ENCODE data around the gene KCNMA1.

KCNMA1 gene

DNA sequence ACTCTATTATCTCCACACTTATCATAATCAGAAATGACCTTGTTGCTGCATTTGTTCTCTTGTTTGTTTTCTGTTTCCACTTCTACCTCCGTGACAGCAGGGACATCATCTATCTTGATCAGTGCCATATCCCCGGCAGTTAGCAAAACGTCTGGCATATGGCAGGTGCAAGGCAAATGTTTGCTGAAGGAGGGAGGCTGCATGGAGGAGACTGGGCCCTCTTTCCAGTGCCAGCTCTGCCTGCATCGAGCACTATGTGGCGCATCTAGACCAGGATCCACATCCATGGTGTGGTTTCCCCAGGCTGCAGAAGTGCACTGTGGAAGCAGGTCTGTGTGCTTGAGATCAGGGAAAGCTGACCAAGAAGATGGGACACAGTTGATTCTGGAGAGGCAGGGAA, 181.2 kb downstream of the KCNMA1 start:
- no peak for ATAC-seq

DNA sequence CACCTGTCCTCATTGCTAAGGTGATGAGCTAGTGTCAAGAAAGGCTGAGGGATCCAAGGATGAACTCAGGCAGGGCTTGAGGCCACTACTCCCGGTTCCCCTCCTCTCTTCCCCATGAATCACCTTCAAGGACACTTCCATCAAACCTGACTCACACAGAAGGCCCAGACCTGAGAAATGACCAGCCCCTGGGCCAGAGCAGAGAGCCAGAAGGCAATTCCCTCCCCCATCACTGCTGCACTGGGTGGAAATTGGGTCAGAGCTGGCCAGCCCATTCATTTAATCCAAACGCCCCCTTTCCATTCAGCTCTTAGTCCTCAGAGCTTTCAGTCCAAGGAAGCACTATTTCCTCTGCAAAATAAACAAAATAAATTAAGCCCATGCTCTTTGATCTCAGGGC, 182.0 kb downstream of the KCNMA1 start:
- Mint-ChIP-seq H3K27ac (no peak overlapping the region), H3K9me3 (no peaks in the 10 kb centered on the region), H3K4me3 (no peak overlapping the region), H3K4me1 (no peaks in the 10 kb centered on the region), H3K36me3 (ENCODE audit: low read depth) (no peaks in the 10 kb centered on the region), H3K27me3 (peaks cover 2% of the 10 kb centered on the region)
- ATAC-seq: no peak
- no peak for DNase-seq

More for the DNA sequence above, 181.2 kb downstream of the KCNMA1 start:
- H3K27me3 Mint-ChIP-seq: peaks cover 2% of the 10 kb centered on the region
- H3K9me3 Mint-ChIP-seq: no peaks in the 10 kb centered on the region
- no peak overlapping the region for H3K27ac Mint-ChIP-seq
- no peak overlapping the region for H3K4me3 Mint-ChIP-seq
- H3K36me3 Mint-ChIP-seq (ENCODE audit: low read depth): no peaks in the 10 kb centered on the region
- no peak for DNase-seq
- no peaks in the 10 kb centered on the region for H3K4me1 Mint-ChIP-seq

DNA sequence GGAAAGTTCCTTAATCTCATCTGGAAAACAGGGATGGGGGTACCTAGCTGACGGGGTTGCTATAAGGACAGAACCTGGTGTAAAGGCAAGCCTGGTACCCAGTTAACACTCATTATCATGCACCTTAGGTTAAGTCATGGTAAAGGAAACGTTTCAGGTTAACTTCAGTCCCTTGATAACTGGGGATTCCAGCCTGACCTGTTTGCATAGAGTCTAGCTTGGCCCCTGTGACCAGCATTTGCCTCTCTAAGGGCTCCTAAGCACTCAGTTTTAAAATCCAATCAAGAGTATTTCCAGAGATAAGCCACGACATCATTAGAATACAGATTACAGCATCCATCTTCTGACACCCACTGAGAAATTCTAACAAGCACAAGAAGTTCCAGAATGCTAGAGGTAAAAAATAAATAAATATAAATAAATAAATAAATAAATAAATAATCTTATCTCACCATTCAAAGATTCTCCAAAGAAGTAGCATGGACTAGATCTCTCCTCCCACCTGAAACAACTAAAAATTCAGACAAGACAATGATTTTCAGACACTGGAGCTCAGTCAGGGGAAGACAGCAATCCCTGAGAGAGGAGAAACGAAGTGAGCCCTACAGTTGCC, 184.6 kb downstream of the KCNMA1 start:
- Mint-ChIP-seq H3K27me3 (peaks cover 2% of the 10 kb centered on the region), H3K9me3 (no peaks in the 10 kb centered on the region), H3K4me3 (no peak overlapping the region), H3K27ac (no peak overlapping the region), H3K4me1 (no peaks in the 10 kb centered on the region), H3K36me3 (ENCODE audit: low read depth) (no peaks in the 10 kb centered on the region)
- DNase-seq (no peak), ATAC-seq (no peak)

DNA sequence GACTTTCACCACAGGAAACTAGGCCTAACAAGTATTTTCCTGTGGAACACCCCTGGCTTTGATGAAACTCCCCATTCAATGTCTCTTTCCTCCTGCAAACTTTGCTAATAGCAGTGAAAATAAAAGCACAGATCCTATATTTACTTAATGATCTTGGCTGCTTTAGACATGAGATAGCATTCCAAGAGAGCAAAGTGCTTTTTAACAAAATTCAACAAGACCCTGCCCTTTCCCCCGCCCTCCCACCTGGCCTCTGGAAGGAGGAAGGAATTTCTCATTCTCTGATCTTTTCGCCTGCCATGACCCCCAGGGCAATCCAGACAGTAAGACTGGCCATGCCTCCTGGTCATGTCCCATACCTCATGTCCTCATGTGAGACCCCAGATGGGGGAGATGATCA, 185.7 kb downstream of the KCNMA1 start:
- no peak overlapping the region for H3K4me3 Mint-ChIP-seq
- ATAC-seq (no peak), DNase-seq (no peak)
- no peaks in the 10 kb centered on the region for H3K9me3 Mint-ChIP-seq
- H3K27me3 Mint-ChIP-seq: peaks cover 2% of the 10 kb centered on the region
- no peaks in the 10 kb centered on the region for H3K4me1 Mint-ChIP-seq
- H3K27ac Mint-ChIP-seq: no peak overlapping the region
- no peaks in the 10 kb centered on the region for H3K36me3 Mint-ChIP-seq (ENCODE audit: low read depth)

DNA sequence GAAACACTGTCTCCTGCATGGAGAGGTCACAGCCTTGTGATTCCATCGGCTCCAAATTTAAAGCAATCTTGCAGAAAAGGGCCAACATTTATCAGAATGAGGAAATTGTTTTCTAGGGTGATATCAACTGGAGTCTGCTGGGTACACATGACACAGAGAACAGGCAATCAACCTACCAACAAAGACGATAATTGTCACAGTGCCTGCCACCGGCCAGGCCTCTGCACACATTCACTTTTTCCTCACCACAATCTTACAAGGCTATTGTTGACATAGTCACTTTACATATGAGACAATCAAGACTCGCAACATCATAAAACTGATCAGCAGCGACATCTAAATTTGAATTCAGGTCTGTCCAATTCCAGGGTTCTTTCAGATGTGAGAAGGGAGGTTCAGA, 189.4 kb downstream of the KCNMA1 start:
- ATAC-seq (no peak), DNase-seq (no peak)
- Mint-ChIP-seq H3K9me3 (no peaks in the 10 kb centered on the region), H3K4me3 (no peak overlapping the region), H3K4me1 (no peaks in the 10 kb centered on the region), H3K36me3 (ENCODE audit: low read depth) (no peaks in the 10 kb centered on the region), H3K27me3 (no peaks in the 10 kb centered on the region), H3K27ac (no peak overlapping the region)

DNA sequence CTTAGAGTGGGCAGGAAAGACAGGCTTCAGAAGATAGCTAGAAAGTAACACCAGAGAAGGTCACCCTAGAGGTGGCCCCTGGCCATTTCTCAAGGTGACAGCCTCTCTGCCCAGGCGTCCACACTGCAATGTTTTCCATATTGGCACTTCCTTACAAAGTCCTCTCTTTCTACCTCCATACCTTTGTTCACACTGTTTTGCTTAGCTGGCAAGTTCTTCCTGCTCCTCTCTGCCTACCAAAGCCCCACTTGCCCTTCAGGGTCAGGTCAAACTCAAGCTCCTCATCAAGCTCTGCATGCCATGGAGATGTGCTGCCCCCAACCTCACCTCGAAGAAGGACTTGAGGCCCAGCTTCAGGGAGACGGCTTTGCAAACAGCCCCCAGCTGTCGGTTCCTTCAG, 190.9 kb downstream of the KCNMA1 start:
- Mint-ChIP-seq H3K9me3 (no peaks in the 10 kb centered on the region), H3K4me3 (no peak overlapping the region), H3K27me3 (no peaks in the 10 kb centered on the region), H3K27ac (no peak overlapping the region), H3K4me1 (no peaks in the 10 kb centered on the region), H3K36me3 (ENCODE audit: low read depth) (no peaks in the 10 kb centered on the region)
- ATAC-seq: no peak
- DNase-seq: no peak

DNA sequence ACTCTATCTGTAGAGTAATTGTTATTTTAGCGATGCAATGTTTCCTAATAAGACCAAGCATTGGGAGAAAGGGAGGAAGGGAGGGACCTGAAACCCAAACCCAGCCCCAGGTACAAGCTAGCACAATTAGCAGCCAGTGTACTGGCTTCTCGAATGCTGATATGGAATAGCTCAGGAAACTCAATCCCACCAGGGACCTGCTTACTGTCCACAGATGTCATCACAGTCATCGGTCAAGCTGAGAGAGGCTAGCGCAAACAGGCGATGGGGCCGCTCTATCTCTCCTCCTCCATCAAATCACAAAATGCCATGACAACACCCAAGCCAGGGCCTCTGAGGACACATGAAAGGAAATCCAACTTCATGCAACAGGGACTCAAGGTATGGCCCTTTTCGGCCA, 192.1 kb downstream of the KCNMA1 start:
- no peaks in the 10 kb centered on the region for H3K4me1 Mint-ChIP-seq
- no peak for ATAC-seq
- DNase-seq: no peak
- no peaks in the 10 kb centered on the region for H3K36me3 Mint-ChIP-seq (ENCODE audit: low read depth)
- no peaks in the 10 kb centered on the region for H3K27me3 Mint-ChIP-seq
- no peak overlapping the region for H3K27ac Mint-ChIP-seq
- H3K9me3 Mint-ChIP-seq: no peaks in the 10 kb centered on the region
- no peak overlapping the region for H3K4me3 Mint-ChIP-seq

DNA sequence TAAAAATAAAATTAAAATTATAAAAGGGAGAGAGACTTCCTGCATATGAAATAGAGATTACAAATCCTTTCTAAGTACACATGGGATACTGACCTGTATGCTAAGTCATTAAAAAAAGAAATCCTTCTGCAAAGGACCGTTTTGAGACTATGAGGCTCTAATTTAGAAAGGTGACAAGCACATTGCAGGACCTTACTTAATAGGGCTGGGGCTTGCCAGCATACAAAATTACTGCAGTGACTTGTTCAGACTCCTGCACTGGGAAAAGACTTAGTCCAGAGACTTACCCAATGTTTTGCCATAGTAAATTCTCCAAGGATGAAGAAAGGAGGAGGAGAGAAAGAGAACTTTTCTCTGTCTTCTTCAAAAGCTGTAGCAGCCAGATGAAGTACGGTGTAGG, 193.6 kb downstream of the KCNMA1 start:
- no peaks in the 10 kb centered on the region for H3K27me3 Mint-ChIP-seq
- H3K4me3 Mint-ChIP-seq: no peak overlapping the region
- no peak for DNase-seq
- H3K4me1 Mint-ChIP-seq: no peaks in the 10 kb centered on the region
- no peak overlapping the region for H3K27ac Mint-ChIP-seq
- ATAC-seq: no peak
- H3K9me3 Mint-ChIP-seq: no peaks in the 10 kb centered on the region
- H3K36me3 Mint-ChIP-seq (ENCODE audit: low read depth): no peaks in the 10 kb centered on the region

DNA sequence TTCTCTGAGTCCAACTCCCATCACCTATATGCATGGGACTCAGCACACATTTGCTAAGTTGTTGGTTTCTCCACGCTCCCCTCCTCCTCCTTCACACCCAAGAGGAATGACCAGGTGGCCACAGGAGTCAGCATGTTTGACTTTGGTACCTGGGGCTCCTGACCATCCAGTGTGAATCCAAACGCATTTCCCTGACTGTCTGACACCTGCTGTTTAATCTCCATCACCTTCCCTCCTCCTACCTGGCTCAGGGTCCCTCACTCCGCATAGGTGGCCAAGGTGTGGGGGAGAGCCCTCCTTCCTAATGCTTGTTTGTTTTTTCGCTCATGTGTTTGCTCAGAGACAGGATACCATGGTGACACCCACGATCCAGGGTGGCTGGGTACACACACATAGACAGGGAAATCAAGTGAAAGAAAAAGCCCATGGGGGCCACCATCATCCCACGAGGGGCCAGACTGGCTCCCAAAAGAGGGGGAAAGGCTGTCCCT, 194.9 kb downstream of the KCNMA1 start:
- no peaks in the 10 kb centered on the region for H3K27me3 Mint-ChIP-seq
- ATAC-seq (no peak), DNase-seq (no peak)
- H3K27ac Mint-ChIP-seq: no peak overlapping the region
- no peaks in the 10 kb centered on the region for H3K9me3 Mint-ChIP-seq
- H3K4me1 Mint-ChIP-seq: no peaks in the 10 kb centered on the region
- H3K36me3 Mint-ChIP-seq (ENCODE audit: low read depth): no peaks in the 10 kb centered on the region
- no peak overlapping the region for H3K4me3 Mint-ChIP-seq

DNA sequence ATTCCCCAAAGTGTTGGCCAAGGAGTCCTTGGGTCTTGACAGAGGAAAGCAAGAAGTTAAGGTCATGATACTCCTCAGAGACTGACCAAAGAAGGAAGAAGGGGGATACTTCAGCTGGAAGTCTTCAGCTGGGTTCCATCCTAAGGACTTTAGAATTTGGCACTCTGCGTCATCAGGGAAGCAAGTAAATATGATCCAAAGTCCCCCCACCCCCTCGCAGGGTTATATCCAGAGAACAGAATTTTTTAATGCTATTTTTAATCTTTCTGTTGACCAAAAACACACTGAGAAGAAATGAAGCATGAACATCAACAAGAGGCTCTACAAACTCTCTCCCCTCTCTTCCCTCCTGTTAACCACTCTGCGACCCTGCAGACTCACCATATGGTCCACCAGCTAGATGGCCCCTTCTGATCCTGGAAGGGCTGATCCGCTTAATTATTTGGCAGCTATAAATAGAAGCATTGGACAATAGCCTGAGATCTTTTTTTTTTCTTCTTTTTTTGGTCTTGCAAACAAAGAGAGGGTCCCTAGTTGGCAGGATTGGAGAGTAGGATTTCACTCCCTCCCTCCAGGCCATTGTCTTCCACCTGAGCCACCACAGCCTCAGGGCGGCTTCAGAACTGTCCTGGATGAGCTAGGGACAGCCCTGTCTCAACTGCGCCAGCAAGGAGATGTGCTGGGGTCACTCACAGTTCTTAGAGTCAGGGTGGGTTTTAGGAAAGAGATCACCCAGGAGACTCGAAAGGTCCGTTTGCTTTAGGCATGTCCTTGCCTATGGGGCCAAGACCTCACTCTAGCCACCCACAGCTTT, 196.0 kb downstream of the KCNMA1 start:
- DNase-seq: no peak
- H3K4me1 Mint-ChIP-seq: no peaks in the 10 kb centered on the region
- no peak overlapping the region for H3K27ac Mint-ChIP-seq
- no peaks in the 10 kb centered on the region for H3K27me3 Mint-ChIP-seq
- H3K4me3 Mint-ChIP-seq: no peak overlapping the region
- no peak for ATAC-seq
- no peaks in the 10 kb centered on the region for H3K36me3 Mint-ChIP-seq (ENCODE audit: low read depth)
- H3K9me3 Mint-ChIP-seq: no peaks in the 10 kb centered on the region

DNA sequence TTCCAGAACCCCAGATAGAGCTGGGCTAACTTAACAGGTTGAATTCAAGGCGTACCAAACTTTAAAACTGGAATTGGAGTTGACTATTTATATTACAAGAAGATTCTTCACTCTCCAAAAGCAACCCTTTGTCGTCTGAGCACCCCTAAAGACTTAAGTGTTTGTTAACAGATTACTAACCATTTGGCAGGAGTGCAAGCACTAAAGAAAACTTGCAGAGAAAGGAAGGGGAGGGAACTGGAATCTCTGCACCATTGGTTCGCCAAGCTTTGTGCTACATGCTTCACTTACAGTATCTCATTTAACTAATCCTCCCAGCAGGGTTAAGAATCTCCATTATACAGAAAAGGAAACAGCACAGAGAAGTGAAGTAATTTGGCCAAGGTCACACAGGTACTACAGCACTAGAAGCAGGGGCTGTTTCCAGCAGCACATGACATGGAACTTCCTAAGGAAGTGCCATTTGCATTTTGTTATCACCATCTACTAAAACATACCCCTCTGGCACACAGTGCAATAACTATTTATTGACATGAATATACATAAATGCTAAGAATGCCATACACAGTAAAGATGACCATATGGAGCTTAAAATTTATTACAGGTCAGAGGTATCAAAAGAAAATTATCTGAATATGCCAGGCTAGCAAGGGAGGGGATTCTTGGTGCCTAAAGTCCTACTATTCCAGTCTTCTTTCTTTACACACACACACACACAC, 201.2 kb downstream of the KCNMA1 start:
- no peak for ATAC-seq

DNA sequence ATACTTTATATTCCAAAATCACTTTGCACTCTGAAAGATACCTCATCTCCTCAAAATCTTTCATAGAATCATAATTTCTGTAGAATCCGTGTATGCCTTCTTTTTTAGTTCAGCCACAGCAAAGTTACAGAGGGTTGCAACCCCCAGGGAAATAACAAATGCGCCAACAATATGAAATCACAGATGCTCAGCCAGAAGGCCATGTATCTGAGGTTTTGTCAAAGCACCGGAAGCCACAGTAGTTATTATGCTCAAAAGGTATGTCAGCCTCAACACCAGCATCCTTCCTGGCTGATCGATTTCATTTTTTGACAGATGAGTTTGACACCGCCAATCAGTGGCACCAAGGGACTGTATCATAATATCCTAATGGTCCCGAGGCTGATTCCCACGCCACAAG, 204.1 kb downstream of the KCNMA1 start:
- DNase-seq: no peak
- Mint-ChIP-seq H3K27me3 (no peaks in the 10 kb centered on the region), H3K27ac (no peak overlapping the region), H3K9me3 (no peaks in the 10 kb centered on the region), H3K36me3 (ENCODE audit: low read depth) (no peaks in the 10 kb centered on the region), H3K4me1 (no peaks in the 10 kb centered on the region), H3K4me3 (no peak overlapping the region)
- no peak for ATAC-seq

More for the DNA sequence above, 201.2 kb downstream of the KCNMA1 start:
- Mint-ChIP-seq H3K4me3 (no peak overlapping the region), H3K9me3 (no peaks in the 10 kb centered on the region), H3K4me1 (no peaks in the 10 kb centered on the region), H3K27me3 (no peaks in the 10 kb centered on the region), H3K27ac (no peak overlapping the region), H3K36me3 (ENCODE audit: low read depth) (no peaks in the 10 kb centered on the region)
- no peak for DNase-seq

DNA sequence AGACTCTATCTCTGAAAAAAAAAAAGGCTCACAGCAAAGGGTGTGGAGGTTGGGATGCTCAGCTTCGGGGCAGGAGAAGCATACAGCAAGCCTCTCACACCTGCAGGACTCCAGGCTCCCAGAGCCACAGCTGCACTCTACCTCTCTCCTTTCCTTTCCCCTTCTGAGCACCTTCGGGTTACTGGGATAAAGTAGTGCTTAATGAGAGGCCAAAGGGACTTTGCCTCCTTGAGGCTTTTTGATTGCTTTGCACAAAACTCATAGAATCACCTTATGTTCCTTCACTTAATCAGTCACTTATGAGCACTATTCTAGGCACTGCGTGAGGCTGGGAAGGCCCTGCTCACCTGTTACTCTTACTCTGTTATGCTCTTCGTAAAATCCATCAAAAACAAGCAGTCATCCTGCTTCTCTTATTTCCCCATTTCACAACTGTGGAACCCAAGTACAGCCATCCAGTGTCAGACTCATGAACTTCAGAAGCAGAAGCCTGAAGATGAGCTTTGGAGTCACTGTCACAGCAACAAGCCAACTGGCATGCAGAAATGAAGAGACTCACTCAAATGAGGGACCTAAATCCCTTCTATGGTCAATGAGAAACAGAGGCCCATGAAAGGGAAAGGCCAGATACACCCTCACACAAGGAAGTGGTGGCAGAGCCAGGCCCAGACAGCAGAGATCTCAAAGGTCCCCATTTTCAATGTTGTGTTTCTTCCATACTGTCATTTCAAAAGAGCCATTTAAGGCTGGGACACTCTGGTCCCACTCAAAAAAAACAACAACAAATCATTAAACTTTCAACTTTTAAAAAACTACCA, 205.4 kb downstream of the KCNMA1 start:
- no peak overlapping the region for H3K27ac Mint-ChIP-seq
- no peak for DNase-seq
- H3K4me1 Mint-ChIP-seq: no peaks in the 10 kb centered on the region
- ATAC-seq: no peak
- H3K4me3 Mint-ChIP-seq: no peak overlapping the region
- no peaks in the 10 kb centered on the region for H3K27me3 Mint-ChIP-seq
- no peaks in the 10 kb centered on the region for H3K36me3 Mint-ChIP-seq (ENCODE audit: low read depth)
- no peaks in the 10 kb centered on the region for H3K9me3 Mint-ChIP-seq

DNA sequence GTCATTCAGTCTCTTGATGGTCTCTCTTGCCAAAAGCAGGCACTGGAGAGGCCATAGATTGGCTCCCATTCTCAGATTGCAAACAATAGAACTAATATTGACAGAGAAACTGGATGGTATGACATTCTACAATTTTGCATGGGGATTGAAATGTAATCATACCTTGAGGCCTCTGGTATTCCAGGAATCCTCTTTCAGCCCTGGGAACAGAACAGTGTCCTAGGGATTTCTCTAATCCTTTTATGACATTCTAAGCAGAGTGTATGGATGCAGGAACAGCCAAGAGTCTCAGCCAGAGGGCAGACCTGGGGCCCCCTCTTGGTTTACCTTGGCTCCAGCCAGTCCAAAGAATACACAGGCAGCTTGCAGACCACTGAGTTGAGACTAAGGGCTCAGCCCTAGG, 206.4 kb downstream of the KCNMA1 start:
- Mint-ChIP-seq H3K4me1 (no peaks in the 10 kb centered on the region), H3K9me3 (no peaks in the 10 kb centered on the region), H3K27me3 (no peaks in the 10 kb centered on the region), H3K36me3 (ENCODE audit: low read depth) (no peaks in the 10 kb centered on the region), H3K4me3 (no peak overlapping the region), H3K27ac (no peak overlapping the region)
- DNase-seq (no peak), ATAC-seq (no peak)
